HG03280 (cell line): ENCODE results near the gene CMTM3.
"Not testable (repeated sequence)": the region's sequence is repeated elsewhere in the genome, so short reads cannot be mapped to it uniquely, and the experiment has no call there.

Experiments
- ATAC-seq: cut with Tn5 transposase; IDR thresholded peaks from one replicate; pipeline ENCODE4 v1.9.1; 2021; ENCODE audit warnings: mild to moderate bottlenecking, moderate library complexity; ENCODE audit not compliant: unreplicated experiment

The CMTM3 gene

DNA sequence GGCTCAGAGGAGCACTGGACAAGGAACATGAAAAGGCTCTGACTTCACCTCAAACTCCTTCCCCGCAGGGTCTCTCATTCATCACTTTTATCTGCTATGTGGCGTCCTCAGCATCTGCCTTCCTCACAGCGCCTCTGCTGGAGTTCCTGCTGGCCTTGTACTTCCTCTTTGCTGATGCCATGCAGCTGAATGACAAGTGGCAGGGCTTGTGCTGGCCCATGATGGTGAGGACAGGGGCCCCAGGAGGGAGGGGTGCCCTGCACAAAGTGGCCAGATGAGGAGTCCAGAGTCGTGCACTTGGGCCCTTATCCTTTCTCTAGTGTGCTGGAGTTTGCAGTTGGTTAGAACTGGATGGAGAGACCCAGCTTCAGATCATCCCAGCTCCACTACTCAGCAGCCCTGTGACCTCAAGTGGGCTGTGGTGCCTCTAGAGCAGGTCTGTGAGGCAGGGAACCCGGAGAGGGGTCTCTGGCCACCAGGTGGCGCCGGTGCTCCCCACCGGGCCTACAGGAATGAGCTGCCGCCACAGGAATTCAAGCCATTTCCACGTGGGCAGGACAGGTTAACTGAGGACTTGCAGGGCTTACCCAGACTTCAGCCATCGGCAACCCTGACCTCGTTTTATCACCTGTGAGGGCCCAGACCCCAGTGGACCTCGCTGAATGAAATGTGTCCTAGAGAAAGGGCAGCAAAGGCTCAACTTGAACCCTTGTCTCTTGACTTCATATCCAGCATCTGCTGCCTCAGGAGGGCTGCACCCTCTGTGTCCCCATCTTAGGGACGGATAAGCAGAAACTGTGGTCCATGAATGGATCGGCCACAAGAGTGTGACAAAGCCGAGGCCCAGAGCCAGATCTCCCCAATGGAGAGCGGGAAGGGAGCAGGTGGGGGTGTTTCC lies 4.0 kb downstream of the CMTM3 start:
- ATAC-seq, result peak; percentile 43

DNA sequence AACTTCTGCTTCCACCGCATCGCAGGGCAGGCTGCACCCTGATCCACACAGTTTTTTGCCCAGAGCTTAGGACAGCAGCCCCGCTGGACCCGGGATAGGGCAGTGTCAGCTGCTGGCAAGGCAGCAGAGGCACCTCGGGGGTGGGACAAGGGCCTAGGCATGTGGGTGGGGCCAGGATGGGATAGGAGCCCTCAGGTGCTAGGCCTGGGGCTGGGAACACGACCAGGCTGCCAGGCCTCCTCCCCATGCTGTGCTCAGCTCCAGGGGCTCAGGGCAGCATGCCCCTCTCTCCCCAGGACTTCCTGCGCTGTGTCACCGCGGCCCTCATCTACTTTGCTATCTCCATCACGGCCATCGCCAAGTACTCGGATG lies 4.6 kb downstream of the CMTM3 start:
- no peak for ATAC-seq

DNA sequence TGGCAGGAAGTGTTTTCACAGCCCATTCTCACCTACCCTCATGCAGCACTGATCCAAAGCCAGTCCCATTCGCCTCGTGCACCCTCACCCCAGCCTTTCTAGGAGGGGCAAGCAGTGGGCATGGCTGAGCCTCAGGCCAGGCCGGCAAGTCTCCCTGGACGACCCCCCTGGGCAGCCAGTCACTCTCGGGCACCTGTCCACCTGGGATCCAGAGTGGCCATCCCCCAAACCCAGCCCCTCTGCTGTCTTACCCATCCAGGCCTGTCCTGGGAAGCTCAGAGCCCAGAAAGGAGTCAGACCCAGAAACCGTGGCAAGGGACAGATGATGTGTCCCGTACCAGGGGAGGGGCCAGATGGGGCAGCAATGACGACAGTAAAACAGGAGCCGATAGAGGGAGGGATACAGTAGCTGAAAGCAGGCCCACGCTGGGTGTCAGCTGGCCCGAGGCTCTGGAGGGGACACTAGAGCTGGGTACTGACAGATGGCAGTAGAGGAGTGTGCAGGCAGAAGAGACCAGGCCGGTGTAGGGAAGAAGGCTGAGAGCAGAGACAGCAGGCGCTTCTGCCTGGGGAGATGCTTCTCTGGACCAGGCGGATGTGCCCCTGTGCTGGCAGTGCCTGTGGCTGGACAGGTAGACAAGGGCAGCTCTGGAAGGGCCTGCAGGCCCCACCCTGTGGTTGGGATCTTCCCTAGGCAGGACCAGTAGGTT lies 5.8 kb downstream of the CMTM3 start:
- ATAC-seq, result no peak

DNA sequence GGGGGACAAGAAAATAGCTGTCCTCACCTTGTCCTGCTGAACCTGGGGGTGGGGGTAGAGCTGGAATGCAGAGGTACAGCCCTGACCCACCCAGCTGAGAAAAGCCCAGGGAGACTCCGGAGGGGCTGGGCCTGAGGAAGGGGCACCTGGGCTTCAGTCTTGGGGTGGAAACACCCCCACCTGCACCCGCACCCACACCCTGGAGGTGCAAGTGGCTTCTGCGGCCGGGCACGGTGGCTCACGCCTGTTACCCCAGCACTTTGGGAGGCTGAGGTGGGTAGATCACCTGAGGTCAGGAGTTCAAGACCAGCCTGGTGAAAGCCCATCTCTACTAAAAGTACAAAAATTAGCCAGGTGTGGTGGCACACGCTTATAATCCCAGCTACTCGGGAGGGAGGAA lies 7.4 kb downstream of the CMTM3 start:
- not testable (repeated sequence) for ATAC-seq

DNA sequence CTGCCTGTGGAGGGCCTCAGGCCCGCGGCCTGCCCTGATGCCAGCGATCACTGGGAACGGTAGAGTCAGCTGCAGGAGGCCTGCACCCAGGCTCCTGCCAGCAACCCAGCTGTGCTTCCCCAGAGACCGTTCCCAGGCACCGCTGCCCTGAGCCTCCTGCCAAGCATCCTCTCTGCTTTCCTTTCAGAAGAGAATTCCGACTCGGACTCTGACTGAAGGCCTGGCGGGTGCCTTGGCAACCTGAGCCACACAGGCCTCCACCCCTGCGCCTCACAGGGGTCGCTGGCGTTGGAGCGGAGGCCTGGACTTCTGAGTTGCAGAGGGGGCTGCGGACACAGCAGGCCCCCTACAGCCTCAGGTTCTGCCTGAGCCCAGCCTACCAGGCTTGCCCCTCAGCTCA lies 7.9 kb downstream of the CMTM3 start:
- no peak for ATAC-seq

DNA sequence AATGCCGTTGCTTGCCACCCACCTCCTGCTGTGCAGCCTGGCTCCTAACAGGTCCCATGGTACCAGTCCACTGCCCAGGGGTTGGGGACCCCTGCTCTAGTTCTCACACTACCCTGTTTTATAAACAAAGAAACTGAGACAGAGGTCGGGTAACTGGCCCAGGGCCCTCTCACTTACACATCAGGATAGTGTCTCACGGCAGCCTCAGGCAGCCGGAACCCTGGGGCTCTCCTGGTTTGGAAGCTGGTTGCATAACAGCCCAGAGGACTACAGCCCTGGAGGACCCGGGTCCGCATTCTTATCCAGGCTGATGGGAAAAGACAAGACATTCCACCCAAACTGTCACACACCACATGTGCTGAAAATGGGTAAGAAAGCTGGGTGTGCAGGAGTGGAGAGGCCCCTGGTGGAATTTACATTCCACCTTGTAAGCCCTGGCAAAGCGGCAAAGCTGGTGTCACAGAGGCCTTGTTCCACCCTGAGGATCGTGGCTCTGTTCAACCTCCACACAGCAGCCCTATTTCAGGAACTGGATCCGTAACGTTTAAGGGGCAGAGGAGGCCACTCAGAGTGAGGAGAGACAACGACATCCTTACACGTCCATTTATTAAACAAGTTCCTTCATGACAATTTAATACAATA lies 9.8 kb downstream of the CMTM3 start:
- no peak for ATAC-seq

DNA sequence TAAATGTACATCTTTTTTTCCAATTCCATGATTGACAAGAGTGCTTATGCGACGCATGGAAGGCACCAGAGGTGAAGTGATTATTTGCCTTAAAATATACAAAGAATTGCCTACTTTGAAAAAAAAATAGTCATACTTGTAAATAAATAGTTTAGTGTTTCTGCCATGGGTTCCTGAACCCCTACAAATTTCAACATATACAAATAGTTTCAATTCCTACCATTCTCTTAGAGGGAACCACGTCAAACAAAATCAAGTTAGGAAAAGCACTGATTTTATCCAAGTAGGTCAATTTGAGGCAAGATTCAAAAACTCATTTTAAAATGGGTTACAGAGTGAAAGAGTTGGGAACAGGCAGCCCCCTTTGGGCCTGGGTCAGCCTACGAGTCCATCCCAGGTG lies 11.7 kb downstream of the CMTM3 start:
- ATAC-seq, result no peak

DNA sequence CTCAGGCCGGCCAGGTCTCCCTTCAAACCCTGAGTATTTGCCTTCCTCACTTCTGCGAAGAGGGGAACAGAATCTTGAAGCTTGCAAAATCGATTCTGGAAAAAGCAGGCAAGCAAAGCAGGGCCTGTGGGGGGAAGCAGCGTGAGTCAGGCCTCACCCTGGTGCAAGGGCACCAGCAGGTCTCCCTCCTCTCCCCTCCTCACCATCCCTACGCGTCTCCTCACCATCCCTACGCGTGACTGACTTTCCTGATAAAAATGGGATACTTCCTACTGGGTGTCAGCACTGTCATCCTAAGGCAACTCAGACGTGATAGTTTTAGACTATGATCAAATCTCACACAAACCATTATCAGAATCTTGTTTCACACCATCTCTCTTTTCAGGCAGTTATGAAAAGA lies 12.1 kb downstream of the CMTM3 start:
- ATAC-seq, result no peak

DNA sequence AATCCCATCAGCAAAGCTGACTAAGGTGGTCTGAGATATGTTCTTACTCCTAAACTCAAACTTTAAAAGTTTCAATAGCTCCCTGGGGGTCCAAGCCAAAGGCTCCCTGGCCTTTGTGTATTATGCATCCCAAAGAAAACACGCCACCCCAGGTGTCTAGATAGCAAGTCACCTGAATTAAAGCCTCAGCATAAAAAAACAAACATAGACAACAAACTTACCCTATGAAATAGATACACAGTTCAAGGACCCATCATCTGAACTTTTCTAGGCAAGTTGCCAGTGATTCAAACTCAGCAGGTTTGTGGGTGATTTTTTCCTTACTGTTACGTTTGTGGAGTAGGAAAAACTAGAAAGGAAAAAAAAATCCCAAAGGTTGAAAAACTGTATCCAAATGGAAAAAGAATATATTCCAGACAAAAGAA lies 12.5 kb downstream of the CMTM3 start:
- no peak for ATAC-seq

DNA sequence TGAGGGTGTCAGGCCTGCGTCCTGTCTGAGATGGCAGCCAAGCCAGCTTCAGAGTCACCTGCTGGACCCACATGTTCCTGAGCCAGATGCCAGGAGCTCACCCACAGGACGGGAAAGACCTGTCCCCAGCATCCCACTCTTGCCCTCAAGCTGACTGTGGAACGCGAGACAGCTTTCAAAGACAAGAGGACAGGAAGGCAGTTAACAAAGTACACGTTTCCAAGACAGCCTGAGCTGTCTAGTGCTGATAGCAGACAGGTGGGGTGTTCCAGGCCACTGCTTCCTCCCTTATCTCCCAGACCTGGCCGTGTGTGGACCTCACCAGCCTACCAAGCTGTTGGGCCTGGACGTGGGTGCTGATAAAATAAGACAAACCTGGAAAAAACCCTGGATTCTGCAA lies 13.2 kb downstream of the CMTM3 start:
- ATAC-seq, result no peak

DNA sequence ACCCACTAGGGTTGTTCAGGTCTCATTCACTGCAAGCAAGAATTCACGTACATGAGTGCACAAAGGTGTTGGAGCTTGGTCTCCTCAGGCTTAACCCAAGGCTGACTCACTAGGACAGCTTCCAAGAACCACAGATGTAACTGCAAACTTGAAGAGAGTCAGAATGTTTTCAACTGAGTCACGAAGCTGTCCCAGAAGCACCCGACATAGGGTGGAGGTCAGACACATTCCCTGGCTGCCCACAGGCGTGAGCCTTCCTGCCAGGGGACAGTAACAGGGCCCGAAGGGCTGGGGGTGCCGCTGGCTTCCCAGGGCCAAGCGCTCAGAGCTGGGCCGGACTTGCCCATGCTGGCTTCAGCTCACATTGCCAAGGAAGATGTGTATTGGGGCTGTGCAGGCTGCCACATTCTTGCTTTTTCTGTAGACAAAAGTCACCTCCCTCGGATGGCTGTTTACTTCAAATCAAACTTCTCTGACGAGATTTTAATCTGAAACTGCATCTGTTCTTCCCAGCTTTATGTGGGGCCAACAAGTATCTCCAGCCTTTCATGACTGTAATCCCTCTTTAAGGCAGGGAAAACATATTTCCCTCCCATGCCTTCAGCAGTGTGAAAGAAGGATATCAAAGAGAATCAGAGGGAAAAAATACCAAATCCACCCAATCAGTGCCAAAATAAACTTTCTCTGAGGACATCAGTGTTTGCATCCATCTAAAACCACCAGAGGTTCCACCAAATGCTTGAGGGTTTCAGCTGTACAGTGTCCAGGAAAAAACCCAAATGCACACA lies 14.3 kb downstream of the CMTM3 start:
- ATAC-seq, result no peak

DNA sequence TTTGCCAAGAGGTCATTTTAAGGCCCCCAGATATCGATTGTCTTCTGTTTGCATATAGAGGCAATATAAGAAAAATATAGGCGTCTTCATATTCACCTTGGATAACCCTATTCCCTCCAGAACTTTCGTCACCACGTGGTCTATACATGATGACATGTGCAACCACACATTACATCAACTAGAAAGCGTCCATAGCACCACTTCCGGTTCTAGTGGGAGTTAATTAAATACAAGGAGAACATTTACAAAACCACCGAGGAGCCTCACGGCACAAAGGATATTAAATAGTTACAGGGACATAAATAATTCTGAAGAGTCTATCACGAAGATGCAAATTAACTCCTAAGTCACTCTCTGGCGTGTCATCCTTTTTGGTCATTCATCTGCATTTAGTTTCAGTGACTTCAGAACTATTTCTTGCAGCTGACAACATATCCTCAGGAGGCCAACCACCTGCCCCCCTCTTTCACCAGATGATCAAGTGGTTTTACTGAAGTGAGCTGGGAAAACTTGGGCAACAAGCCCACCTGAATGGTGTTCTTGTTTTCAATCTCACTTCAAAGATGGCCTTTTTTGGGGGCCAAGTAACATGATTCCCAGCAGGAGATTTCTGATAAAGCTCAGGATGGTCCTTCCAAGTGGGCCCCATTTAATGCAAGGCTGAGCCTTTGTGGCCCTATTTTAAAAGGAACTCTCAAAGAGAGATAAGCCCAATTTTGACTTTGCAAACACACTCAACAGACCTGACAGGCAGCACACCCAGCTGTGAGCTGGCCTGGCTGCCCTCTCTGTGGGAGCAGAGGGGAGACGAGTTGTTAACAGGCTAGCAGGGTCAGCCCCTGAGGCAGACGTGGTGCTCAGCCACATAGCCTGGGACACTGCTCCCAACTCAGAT lies 15.3 kb downstream of the CMTM3 start:
- no peak for ATAC-seq

DNA sequence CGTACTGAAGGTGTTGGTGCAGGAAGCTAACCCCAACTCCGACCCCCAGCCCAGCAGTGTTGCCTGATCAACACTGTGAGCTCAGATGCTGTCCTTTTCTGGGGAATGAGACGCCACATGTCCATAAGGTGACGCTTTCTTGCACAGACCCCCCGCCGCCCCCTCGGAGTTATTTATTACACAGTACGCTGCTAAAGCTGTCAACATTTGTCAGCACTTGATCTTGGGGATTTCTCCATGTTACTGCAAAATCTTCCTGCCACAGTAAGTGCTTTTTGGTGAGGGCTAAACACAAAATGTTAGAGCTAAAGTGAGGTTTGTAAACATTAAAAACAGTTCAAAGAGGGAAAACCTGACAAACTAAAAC lies 15.9 kb downstream of the CMTM3 start:
- ATAC-seq, result no peak

DNA sequence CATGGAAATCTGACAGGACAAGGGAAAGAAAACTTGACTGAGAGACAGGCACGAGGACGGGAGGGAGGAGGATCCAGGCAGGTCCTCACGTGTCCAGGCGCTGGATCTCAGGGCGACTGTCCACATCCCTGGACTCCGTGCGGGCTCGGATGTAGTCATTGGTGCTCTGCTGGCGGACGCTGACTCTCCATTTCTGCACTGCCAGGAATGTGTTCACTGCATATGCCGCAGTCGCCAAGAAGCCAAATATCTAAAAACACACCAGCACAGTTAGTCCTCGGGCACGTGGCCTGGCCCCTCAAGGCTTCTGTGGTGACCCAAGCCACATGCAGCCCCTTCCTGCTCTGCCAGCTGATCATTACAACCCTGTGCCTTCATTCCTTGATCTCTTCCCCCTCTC lies 17.5 kb downstream of the CMTM3 start:
- ATAC-seq, result no peak

DNA sequence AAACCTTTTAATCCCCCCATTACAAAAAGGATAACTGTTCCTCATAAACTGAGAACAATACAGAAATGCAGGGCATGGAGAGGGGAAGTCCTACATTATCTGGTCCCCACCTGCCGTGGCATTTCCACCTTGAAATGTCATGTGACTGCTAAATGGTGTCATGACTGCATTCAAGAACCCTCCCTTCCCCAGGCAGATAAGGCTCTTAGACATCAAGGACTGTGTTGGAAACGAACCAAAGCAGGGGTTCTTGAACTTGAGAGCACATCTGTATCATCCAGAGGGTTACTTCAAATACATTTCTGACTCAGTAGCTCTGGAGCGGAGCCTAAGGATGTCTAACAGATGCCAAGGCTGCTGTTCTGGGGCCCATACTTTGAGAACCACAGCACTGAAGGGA lies 18.4 kb downstream of the CMTM3 start:
- ATAC-seq, result no peak

DNA sequence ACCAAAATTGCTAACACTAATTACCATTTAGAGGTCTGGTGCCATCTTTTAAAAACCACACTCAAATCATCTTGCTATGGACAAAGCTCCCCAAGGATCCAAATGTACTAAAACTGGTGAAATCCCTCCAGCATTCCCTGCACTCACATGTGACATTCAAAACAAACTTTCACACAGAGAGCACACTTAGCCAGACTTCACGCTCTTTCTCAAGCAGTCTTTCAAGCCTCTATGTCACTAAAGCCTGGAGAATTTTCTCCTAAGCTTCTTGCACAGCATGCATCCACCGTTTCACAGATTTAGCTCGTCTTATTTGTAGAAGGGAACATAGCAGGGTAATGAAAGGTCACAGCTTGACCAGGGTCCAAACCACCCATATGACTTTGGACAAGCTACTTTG lies 19.3 kb downstream of the CMTM3 start:
- ATAC-seq, result no peak

DNA sequence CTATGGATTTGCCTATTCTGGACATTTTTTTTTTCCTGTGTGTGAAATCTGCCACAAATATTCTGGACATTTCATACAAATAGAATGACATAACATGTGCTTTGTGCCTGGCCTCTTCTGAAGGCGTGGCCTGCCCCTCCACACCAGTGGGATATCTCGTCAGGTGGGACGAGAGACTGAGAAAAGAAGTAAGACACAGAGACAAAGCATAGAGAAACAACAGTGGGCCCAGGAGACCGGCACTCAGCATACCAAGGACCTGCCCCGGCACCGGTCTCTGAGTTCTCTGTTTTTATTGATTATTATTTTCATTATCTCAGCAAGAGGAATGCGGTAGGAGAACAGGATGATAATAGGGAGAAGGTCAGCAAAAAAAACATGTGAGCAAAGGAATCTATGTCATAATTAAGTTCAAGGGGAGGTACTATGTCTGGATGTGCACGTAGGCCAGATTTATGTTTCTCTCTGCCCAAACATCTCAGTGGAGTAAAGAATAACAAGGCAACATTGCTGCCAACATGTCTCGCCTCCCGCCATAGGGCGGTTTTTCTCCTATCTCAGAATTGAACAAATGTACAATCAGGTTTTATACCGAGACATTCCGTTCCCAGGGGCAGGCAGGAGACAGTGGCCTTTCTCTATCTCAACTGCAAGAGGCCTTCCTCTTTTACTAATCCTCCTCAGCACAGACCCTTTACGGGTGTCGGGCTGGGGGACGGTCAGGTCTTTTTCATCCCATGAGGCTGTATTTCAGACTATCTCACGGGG lies 23.3 kb downstream of the CMTM3 start:
- not testable (repeated sequence) for ATAC-seq

DNA sequence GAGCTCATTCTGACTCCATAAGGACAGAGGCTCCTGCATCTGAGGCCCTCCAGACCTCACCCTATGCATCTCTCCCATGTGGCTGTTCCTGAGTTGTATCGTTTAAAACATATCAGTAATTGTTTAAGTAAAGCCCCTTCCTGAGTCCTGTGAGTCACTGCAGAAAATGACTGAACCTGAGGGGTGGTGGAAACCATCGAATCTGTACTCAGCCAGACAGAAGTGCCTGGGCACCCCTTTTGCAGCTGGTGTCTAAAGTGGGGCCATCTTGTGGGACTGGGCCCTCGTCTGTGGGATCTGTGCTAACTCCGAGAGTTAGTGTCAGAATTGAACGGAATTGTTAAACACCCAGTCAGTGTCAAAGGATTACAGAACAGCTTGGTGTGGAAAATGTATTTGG lies 25.4 kb downstream of the CMTM3 start:
- no peak for ATAC-seq

DNA sequence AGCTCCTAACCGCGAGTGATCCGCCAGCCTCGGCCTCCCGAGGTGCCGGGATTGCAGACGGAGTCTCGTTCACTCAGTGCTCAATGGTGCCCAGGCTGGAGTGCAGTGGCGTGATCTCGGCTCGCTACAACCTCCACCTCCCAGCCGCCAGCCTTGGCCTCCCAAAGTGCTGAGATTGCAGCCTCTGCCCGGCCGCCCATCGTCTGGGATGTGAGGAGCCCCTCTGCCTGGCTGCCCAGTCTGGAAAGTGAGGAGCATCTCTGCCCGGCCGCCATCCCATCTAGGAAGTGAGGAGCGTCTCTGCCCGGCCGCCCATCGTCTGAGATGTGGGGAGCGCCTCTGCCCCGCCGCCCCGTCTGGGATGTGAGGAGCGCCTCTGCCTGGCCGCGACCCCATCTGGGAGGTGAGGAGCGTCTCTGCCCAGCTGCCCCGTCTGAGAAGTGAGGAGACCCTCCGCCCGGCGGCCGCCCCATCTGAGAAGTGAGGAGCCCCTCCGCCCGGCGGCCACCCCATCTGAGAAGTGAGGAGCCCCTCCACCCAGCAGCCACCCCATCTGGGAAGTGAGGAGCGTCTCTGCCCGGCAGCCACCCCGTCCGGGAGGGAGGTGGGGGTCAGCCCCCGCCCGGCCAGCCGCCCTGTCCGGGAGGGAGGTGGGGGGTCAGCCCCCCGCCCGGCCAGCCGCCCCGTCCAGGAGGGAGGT lies 26.2 kb downstream of the CMTM3 start:
- not testable (repeated sequence) for ATAC-seq
